ENCODE results near the gene ZFP1. TPM values are rescaled to one million over a fixed set of nuclear protein-coding genes. Genes with fewer than 3 reads are reported as not detected.
"Not testable (repeated sequence)": the region's sequence is repeated elsewhere in the genome, so short reads cannot be mapped to it uniquely, and the experiment has no call there.

The ZFP1 gene
- polyA plus RNA-seq, 1 of the 3 experiments (the other 2 are of a cell fraction) = 3.0 TPM

GRCh38 chr16:75127713-75128415 lies 20.5 kb upstream of the ZFP1 start:
- Histone ChIP-seq H3K9me3 (no peaks in the 10 kb centered on the region), H3K4me3 (ENCODE audit: low read depth in 2 of 2, low read length in 1 of 2) (no peak overlapping the region), H3K4me1 (ENCODE audit: control insufficient read depth in 1 of 2, insufficient read depth in 2 of 2, low read depth in 1 of 2, low read length in 1 of 2) (no peaks in the 10 kb centered on the region), H3K36me3 (replicated peaks in 1 of 2; ENCODE audit: control insufficient read depth in 1 of 2, insufficient read depth in 2 of 2, low read length in 1 of 2) (no peaks in the 10 kb centered on the region), H3F3A (replicated peaks; ENCODE audit: insufficient read depth) (no peaks in the 10 kb centered on the region), H3K27ac (ENCODE audit: low read depth in 2 of 2, low read length in 1 of 2) (no peak overlapping the region), H4K20me1 (ENCODE audit: insufficient read depth) (no peaks in the 10 kb centered on the region), H3K9ac (no peak overlapping the region), H3K4me2 (no peak overlapping the region), H3K79me2 (ENCODE audit: insufficient read depth) (no peaks in the 10 kb centered on the region), H2AFZ (ENCODE audit: low read depth) (no peak overlapping the region), H3K27me3 (ENCODE audit: insufficient read depth) (no peaks in the 10 kb centered on the region; the same call in 1 of the 2 replicates), H3K9me2 (no peaks in the 10 kb centered on the region)
- CTCF ChIA-PET = interaction anchor here (2.0 kb wide), 1 partner anchor 17 kb away, joined by 6 read pairs; no protein-coding TSS in a partner anchor
- TF ChIP-seq USF1 (IDR thresholded peaks at IDR 0.05; ENCODE audit: borderline replicate concordance, low read depth) (no peak), MEF2A (IDR thresholded peaks at IDR 0.05; ENCODE audit: borderline replicate concordance, low read depth) (no peak), NRF1 (IDR thresholded peaks at IDR 0.05; ENCODE audit: low read depth, low read length) (no peak), REST (IDR thresholded peaks at IDR 0.05; ENCODE audit: low read depth, low read length) (no peak)
- TF ChIP-seq, protein P1, sequence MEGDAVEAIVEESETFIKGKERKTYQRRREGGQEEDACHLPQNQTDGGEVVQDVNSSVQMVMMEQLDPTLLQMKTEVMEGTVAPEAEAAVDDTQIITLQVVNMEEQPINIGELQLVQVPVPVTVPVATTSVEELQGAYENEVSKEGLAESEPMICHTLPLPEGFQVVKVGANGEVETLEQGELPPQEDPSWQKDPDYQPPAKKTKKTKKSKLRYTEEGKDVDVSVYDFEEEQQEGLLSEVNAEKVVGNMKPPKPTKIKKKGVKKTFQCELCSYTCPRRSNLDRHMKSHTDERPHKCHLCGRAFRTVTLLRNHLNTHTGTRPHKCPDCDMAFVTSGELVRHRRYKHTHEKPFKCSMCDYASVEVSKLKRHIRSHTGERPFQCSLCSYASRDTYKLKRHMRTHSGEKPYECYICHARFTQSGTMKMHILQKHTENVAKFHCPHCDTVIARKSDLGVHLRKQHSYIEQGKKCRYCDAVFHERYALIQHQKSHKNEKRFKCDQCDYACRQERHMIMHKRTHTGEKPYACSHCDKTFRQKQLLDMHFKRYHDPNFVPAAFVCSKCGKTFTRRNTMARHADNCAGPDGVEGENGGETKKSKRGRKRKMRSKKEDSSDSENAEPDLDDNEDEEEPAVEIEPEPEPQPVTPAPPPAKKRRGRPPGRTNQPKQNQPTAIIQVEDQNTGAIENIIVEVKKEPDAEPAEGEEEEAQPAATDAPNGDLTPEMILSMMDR (IDR thresholded peaks at IDR 0.05) = no peak
- POLR2A ChIA-PET = no interaction called here
- WGBS (ENCODE audit: low lambda C conversion rate) = 30% methylated on average over 4 of the region's 4 CpGs
- no peak for DNase-seq

- H3K27ac ChIP-seq (ENCODE audit: low read depth in 2 of 2, low read length in 1 of 2); H3F3A ChIP-seq (replicated peaks; ENCODE audit: insufficient read depth); H3K27me3 ChIP-seq (ENCODE audit: insufficient read depth); H3K4me2 ChIP-seq; H3K4me3 ChIP-seq (ENCODE audit: low read depth in 2 of 2, low read length in 1 of 2); H3K36me3 ChIP-seq (replicated peaks in 1 of 2; ENCODE audit: control insufficient read depth in 1 of 2, insufficient read depth in 2 of 2, low read length in 1 of 2); H2AFZ ChIP-seq (ENCODE audit: low read depth); H3K79me2 ChIP-seq (ENCODE audit: insufficient read depth); H4K20me1 ChIP-seq (ENCODE audit: insufficient read depth); H3K9me3 ChIP-seq; H3K9me2 ChIP-seq; H3K4me1 ChIP-seq (ENCODE audit: control insufficient read depth in 1 of 2, insufficient read depth in 2 of 2, low read depth in 1 of 2, low read length in 1 of 2); POLR2A ChIA-PET; H3K9ac ChIP-seq; DNase-seq: not testable (repeated sequence)
- 74% methylated on average over 5 of the region's 5 CpGs for WGBS (ENCODE audit: low lambda C conversion rate)
- CTCF ChIA-PET = interaction anchor here (0.6 to 1.8 kb wide), 5 partner anchors 10 to 316 kb away, joined by 3 to 10 read pairs (median 4); partner anchors contain the start of gene ZNRF1
Measured at GRCh38 chr16:75129421-75130149, 18.7 kb upstream of the ZFP1 start.

Measured in SK-N-SH (cell line).